GM21717 (cell line): ENCODE data around the gene ITGAV.

Experiments used
- ATAC-seq: cut with Tn5 transposase; IDR thresholded peaks from one replicate; pipeline ENCODE4 v1.9.1; 2021; ENCODE audit warnings: mild to moderate bottlenecking, moderate library complexity; ENCODE audit not compliant: unreplicated experiment

ITGAV gene

GRCh38 chr2:186714611-186715010, 124.8 kb downstream of the ITGAV start:
- ATAC-seq, result no peak

GRCh38 chr2:186716004-186716403, 126.1 kb downstream of the ITGAV start:
- ATAC-seq, result no peak

GRCh38 chr2:186716899-186717298, 127.0 kb downstream of the ITGAV start:
- no peak for ATAC-seq

GRCh38 chr2:186717320-186718007, 127.6 kb downstream of the ITGAV start:
- ATAC-seq, result no peak

DNA sequence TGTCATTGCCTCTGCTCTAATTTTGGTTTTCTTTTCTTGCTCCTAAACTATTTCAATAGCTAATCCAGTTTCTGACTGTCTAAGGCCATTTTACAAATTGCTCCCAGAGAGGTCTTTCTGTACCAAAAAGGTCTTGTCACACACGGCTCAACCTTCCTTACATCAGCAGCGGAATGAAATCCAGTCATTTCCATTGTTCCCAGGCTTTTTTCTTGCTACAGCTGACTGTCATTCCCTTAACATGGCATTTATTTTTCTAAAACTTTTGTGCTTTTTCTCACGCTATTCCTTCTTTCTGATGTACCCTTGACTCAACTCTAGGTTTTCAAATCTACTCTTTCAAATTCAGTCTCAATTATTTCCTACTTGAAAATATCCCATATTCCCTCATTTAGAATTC, 128.3 kb downstream of the ITGAV start:
- ATAC-seq, result no peak

GRCh38 chr2:186718903-186719302, 129.0 kb downstream of the ITGAV start:
- no peak for ATAC-seq

- ATAC-seq, result no peak
Measured at GRCh38 chr2:186721956-186722355, 132.1 kb downstream of the ITGAV start.

DNA sequence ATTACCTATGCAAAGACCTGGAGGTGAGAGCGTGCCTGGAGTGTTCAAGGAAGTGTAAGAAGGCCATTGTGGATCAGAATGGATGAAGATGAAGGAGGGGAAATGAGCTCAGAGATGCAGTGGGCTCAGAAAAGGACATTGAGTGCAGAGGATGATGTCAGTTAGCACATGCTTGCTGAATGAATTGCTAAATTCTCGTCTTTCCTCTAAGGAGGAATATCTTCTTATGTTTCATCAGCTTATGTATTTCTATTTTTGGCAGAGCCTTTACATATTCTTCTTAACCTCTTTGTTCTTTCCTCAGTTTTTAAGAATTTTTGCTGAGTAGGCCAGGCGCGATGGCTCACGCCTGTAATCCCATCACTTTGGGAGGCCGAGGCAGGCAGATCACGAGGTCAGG, 134.9 kb downstream of the ITGAV start:
- ATAC-seq, result no peak

DNA sequence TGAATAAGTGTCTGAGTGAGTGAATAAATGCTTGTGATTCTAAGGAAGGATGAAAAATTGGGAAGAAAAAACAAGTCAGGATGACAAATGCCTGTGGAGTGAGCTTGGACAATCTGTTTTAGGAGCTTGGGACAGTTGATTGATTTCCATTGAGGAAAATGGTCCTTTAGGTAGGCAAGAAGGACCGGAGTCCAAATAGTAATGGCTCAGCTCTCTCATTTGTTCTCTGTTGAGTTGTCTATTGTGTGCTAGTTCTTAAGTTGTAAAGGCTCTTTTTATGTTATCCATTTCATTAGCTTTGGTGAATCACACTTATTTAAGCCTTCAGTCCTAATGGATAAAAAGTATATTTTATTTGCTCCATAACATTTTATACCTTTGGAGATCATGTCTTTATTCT, 135.9 kb downstream of the ITGAV start:
- no peak for ATAC-seq

DNA sequence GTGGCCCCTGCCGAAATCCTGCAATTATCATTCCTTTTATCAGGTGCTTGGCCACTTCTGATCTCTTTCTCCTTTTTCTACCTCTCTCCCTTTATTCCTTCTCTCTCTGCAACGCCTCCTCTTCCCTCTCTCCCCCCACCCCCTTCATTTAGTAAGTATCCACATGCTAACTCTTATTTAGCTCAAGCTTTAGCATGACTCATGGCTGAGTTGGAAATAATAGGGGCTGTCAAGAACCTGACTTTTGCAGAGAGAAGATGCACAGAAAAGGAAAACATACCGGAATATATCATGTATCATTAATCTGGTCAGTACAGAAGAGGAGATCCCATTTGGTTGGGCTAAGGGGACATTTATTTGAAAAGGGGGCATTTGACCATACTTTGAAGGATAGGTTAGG, 137.1 kb downstream of the ITGAV start:
- ATAC-seq, result no peak

GRCh38 chr2:186728631-186729030, 138.8 kb downstream of the ITGAV start:
- no peak for ATAC-seq
